Testis (tissue), 3 donors: ENCODE data around the gene CTF1. TPM values are rescaled to one million over a fixed set of nuclear protein-coding genes. Genes with fewer than 3 reads are reported as not detected.
"Not testable (repeated sequence)": the region's sequence is repeated elsewhere in the genome, so short reads cannot be mapped to it uniquely, and the experiment has no call there.

Experiments
- DNase-seq: peaks from one replicate; pipeline ENCODE4 v3.0.0-alpha.2; 2019
- H3K27ac ChIP-seq, 2 donors: fragments of 200-600 bp; sonication (generic); one replicate each; pipeline ENCODE4 v1.5.1; 2019
- H3K27me3 ChIP-seq: fragments of 200-600 bp; sonication (generic); one replicate; pipeline ENCODE4 v1.5.1; 2019
- H3K36me3 ChIP-seq: fragments of 200-600 bp; sonication (generic); one replicate; pipeline ENCODE4 v1.5.1; 2017; ENCODE audit warnings: low read depth; ENCODE audit errors: missing control alignments
- H3K4me1 ChIP-seq: fragments of 200-600 bp; sonication (generic); one replicate; pipeline ENCODE4 v1.5.1; 2019
- H3K4me3 ChIP-seq, 2 donors: fragments of 200-600 bp; sonication (generic); one replicate each; pipeline ENCODE4 v1.5.1; 2017 to 2019
- H3K9me3 ChIP-seq: fragments of 200-600 bp; sonication (generic); one replicate; pipeline ENCODE4 v1.5.1; 2017
- POLR2A ChIP-seq: fragments of 450-650 bp; IDR thresholded peaks from one replicate; pipeline ENCODE4 v1.6.1; 2017; ENCODE audit warnings: antibody characterized with exemption, mild to moderate bottlenecking, moderate library complexity
- WGBS, 2 donors: methylation state at CpG; one replicate each; pipeline ENCODE4 v1.1.5; 2018; 5-methylcytosine and 5-hydroxymethylcytosine counted together
- intact Hi-C: fragments of 100-400 bp; cut with DNase I; formaldehyde crosslinking; loops from one replicate; pipeline ENCODE4 v1.15.1; 2023; ENCODE audit warnings: low total_unique reads
- polyA plus RNA-seq: library from polyadenylated mRNA; stranded (reverse); fragments of 350-450 nt; fragmentation: Illumina TruSeq; extraction: RNeasy Lipid Tissue Mini Kit (QIAGEN cat#74804); gene quantifications from one replicate; pipeline ENCODE4 v1.2.3, GENCODE V29; 2014; ENCODE audit warnings: low read depth, low replicate concordance; ENCODE audit not compliant: insufficient read depth
- total RNA-seq, 2 donors: library from RNA; depleted of rRNA; stranded (reverse); fragments of >200 nt; gene quantifications; one replicate each; pipeline ENCODE4 v1.2.3, GENCODE V29; 2016
- TF ChIP-seq, protein P1 (sequence below), 3 experiments: fragments of 450-650 bp in 2 of 3; fragments of 200-600 bp in 1 of 3; sonication (generic) in 1 of 3; IDR thresholded peaks; one replicate each; pipeline ENCODE4 v1.5.1; 2016 to 2019; ENCODE audit warnings: antibody characterized with exemption in 3 of 3, mild to moderate bottlenecking in 2 of 3, moderate library complexity in 1 of 3

CTF1 gene
- total and polyA plus RNA-seq, 3 donors from 2014 or later: 5.6 to 9.0 (median 5.9) TPM

DNA sequence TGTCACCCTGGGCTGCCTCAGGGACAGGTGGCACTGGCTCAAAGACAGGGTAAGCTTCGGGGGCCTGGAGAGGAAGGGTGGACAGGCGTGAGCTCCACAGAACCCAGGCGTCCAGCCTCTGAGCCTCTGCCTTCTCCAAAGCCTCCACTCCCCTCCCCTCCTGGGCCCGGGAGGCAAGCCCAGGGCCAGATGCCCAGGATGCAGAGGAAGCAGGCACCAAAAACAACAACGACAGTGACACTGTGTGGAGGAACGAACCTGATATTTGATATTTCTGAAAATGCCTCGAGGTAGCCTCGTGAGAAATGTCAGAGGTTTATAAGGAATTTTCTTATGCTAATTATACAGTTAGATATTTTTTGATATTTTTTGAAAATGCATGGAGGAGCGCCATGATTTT, 8.5 kb upstream of the CTF1 start:
- Histone ChIP-seq H3K4me3 (no peak overlapping the region), H3K4me1 (peaks cover 14% of the 10 kb centered on the region), H3K27me3 (no peaks in the 10 kb centered on the region), H3K9me3 (no peaks in the 10 kb centered on the region), H3K36me3 (no peaks in the 10 kb centered on the region), H3K27ac (no peak overlapping the region)
- 90 to 94% methylated on average over 9 of the region's 9 CpGs for WGBS, 2 donors
- intact Hi-C loops: no loop called here
- no peak for DNase-seq
- TF ChIP-seq, protein P1, sequence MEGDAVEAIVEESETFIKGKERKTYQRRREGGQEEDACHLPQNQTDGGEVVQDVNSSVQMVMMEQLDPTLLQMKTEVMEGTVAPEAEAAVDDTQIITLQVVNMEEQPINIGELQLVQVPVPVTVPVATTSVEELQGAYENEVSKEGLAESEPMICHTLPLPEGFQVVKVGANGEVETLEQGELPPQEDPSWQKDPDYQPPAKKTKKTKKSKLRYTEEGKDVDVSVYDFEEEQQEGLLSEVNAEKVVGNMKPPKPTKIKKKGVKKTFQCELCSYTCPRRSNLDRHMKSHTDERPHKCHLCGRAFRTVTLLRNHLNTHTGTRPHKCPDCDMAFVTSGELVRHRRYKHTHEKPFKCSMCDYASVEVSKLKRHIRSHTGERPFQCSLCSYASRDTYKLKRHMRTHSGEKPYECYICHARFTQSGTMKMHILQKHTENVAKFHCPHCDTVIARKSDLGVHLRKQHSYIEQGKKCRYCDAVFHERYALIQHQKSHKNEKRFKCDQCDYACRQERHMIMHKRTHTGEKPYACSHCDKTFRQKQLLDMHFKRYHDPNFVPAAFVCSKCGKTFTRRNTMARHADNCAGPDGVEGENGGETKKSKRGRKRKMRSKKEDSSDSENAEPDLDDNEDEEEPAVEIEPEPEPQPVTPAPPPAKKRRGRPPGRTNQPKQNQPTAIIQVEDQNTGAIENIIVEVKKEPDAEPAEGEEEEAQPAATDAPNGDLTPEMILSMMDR (IDR thresholded peaks at IDR 0.05): no peak
- no peak for TF ChIP-seq POLR2A

DNA sequence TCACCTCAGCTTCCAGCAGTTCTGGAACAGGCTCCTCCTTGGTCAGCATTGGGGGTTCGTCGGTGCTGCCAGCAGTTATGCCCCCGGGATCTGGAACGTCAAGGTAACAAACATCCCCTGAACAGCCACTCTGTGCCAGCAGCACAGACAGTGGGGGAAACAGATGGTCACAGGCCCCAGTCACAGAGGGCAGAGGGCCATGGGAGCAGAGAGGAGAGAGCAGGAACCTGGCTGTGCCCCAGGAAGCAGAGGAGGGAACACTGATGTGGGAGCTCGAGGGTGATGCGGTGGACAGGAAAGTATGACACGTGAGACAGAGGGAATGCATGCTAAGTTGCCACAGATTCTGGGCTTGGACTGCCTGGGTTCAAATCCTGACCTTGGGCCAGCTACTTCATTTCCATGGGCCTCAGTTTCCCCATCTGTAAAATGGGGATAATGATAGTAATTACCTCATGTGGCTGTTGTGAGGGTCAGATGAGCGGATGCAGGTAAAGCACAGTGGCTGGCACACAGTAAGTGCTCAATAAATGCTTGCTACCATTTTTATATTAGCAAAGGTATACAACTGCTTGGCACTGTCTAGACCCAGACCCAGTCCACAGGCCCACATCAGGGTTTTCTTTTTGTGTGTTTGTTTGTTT, 7.4 kb upstream of the CTF1 start:
- DNase-seq: no peak
- no peak overlapping the region for H3K4me3 ChIP-seq
- H3K9me3 ChIP-seq: no peaks in the 10 kb centered on the region
- no peak overlapping the region for H3K27ac ChIP-seq
- no peaks in the 10 kb centered on the region for H3K36me3 ChIP-seq
- intact Hi-C loops: no loop called here
- 69 to 83% methylated on average over 8 of the region's 8 CpGs for WGBS, 2 donors
- TF ChIP-seq POLR2A: no peak
- TF ChIP-seq, protein P1 (IDR thresholded peaks at IDR 0.05): no peak
- H3K4me1 ChIP-seq: peaks cover 19% of the 10 kb centered on the region
- H3K27me3 ChIP-seq: no peaks in the 10 kb centered on the region

DNA sequence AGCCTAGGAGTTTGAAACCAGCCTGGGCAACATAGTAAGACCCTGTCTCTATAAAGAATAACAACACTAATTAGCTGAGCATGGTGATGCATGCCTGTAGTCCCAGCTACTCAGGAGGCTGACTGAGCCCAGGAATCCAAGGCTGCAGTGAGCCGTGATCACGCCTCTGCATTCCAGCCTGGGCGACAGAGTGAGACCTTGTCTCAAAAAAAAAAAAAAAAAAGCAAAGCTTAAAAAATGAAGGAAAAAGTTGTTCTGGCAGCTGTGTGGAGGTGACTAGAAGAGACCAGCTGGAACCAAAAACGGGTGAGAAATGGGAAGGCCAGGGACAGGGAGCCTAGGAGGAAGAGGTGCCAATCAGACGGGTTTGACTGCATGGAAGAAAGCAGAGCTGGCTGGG, 6.7 kb upstream of the CTF1 start:
- Histone ChIP-seq H3K9me3 (no peaks in the 10 kb centered on the region), H3K27ac (no peak overlapping the region), H3K36me3 (no peaks in the 10 kb centered on the region), H3K4me3 (no peak overlapping the region), H3K4me1 (peaks cover 22% of the 10 kb centered on the region), H3K27me3 (no peaks in the 10 kb centered on the region)
- no peak for TF ChIP-seq POLR2A
- intact Hi-C loops: no loop called here
- WGBS, 2 donors: 51 to 78% methylated on average over 5 of the region's 5 CpGs
- no peak for DNase-seq

DNA sequence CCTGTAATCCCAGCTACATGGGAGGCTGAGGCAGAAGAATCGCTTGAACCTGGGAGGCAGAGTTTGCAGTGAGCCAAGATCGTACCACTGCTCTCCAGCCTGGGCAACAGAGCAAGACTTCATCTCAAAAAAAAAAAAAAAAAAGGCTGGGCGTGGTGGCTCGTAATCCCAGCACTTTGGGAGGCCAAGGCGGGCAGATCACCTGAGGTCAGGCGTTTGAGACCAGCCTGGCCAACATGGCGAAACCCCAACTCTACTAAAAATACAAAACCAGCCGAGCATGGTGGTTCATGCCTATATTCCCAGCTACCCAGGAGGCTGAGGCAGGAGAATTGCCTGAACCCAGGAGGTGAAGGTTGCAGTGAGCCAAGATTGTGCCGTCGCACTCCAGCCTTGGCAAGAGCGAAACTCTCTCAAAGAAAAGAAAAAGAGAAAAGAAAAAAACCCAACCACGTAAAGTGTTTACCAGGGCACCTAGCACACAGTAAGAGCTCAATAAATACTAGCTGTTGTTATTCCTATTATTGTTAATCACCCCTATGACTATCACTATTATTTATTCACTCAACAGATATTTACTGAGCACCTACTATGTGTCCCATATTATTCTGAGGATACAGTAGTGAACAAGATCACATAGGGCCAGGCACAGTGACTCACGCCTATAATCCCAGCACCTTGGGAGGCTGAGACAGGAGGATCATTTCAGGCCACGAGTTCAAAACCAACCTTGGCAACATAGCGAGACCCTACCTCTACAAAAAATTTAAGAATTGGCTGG, 5.2 kb upstream of the CTF1 start:
- H3K36me3 ChIP-seq, H3K9me3 ChIP-seq, DNase-seq, H3K27ac ChIP-seq, H3K4me3 ChIP-seq, intact Hi-C loops, H3K27me3 ChIP-seq: not testable (repeated sequence)
- 89 to 91% methylated on average over 15 of the region's 15 CpGs for WGBS, 2 donors
- peaks cover 26% of the 10 kb centered on the region for H3K4me1 ChIP-seq

DNA sequence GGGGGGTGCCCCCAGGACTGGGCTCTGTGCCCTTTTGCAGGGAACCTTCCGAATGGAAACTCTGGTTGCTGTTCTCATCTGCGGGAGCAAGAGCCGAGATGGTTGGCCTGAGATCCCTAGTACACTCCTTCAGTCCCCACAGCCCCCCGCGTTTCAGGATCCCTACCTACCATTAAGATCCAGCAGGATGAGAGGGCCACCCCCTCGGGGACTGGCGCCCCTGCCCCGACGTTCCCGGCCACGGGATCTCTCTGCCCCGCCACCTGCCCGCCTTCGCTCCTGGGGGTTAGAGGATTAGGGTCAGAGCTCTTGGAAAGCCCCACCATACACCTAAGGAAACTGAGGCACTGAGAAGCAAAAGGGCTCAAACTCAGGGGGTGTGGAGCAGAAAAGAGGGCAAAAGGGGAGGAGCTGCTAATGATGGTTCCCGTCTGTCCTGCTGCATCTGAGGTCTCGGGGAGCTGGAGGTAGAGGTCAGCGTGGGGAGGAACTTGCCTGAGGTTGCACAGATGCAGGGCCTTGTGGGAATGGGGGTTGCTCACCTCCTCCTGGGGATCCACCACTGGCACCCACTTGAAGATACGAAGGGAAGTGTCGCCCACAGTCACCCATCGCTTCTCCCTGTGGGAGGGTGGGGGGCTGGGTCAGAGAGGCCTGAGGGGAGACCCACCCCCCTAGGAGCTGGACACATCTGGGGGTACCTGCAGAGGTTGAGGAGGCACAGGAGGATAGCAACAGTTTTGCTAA, 3.6 kb upstream of the CTF1 start:
- TF ChIP-seq, protein P1 (IDR thresholded peaks at IDR 0.05): no peak
- no peak for TF ChIP-seq POLR2A
- WGBS, 2 donors: 62 to 66% methylated on average over 18 to 20 of the region's 20 CpGs
- H3K27ac ChIP-seq: peak overlapping the region; percentile 72 to 89
- H3K4me3 ChIP-seq: peak overlapping the region; percentile 71 to 74
- no peaks in the 10 kb centered on the region for H3K36me3 ChIP-seq
- no peaks in the 10 kb centered on the region for H3K27me3 ChIP-seq
- H3K9me3 ChIP-seq: no peaks in the 10 kb centered on the region
- DNase-seq: no peak
- H3K4me1 ChIP-seq: peaks cover 31% of the 10 kb centered on the region
- intact Hi-C loops: no loop called here
